Trophoblast cell (in vitro differentiated cells and primary cell): Measurements from ENCODE around the gene TENM3.

Source experiments
- DNase-seq, 2 donors: peaks; one replicate each; pipeline ENCODE4 v3.0.0-alpha.2; 2016
- H2AFZ ChIP-seq: 2 replicates; pipeline ENCODE4 v1.6.1; 2013; ENCODE audit warnings: low read length, moderate library complexity, mild to moderate bottlenecking; ENCODE audit not compliant: insufficient read depth, poor library complexity
- H2AK5ac ChIP-seq: 2 replicates; pipeline ENCODE4 v1.6.1; 2013; ENCODE audit warnings: mild to moderate bottlenecking, low read length
- H2BK120ac ChIP-seq: 2 replicates; pipeline ENCODE4 v1.6.1; 2013; ENCODE audit warnings: low read length, mild to moderate bottlenecking, moderate library complexity; ENCODE audit not compliant: insufficient read depth, poor library complexity
- H2BK12ac ChIP-seq: 2 replicates; pipeline ENCODE4 v1.6.1; 2013; ENCODE audit warnings: mild to moderate bottlenecking, low read length, moderate library complexity
- H2BK5ac ChIP-seq: 2 replicates; pipeline ENCODE4 v1.6.1; 2013; ENCODE audit warnings: low read length, low read depth, moderate library complexity, mild to moderate bottlenecking; ENCODE audit not compliant: poor library complexity
- H3K14ac ChIP-seq: 2 replicates; pipeline ENCODE4 v1.6.1; 2013; ENCODE audit warnings: mild to moderate bottlenecking, low read length
- H3K18ac ChIP-seq: 2 replicates; pipeline ENCODE4 v1.6.1; 2013; ENCODE audit warnings: mild to moderate bottlenecking, low read length
- H3K23ac ChIP-seq: 2 replicates; pipeline ENCODE4 v1.6.1; 2013; ENCODE audit warnings: low read length
- H3K27ac ChIP-seq: 2 replicates; pipeline ENCODE4 v1.5.1; 2013; ENCODE audit warnings: low read depth, mild to moderate bottlenecking, inconsistent platforms, low read length, moderate library complexity
- H3K27me3 ChIP-seq: 2 replicates; pipeline ENCODE4 v1.6.1; 2013; ENCODE audit warnings: inconsistent platforms, mild to moderate bottlenecking, low read length, moderate library complexity; ENCODE audit not compliant: insufficient read depth
- H3K36me3 ChIP-seq, 2 experiments: 1 replicate in 1 of 2; 2 replicates in 1 of 2; pipeline ENCODE4 v1.6.1; 2013; ENCODE audit warnings: low read length in 2 of 2, mild to moderate bottlenecking in 2 of 2, moderate library complexity in 1 of 2; ENCODE audit not compliant: insufficient read depth in 2 of 2, control insufficient read depth in 1 of 2
- H3K4ac ChIP-seq: 2 replicates; pipeline ENCODE4 v1.6.1; 2013; ENCODE audit warnings: low read depth, mild to moderate bottlenecking, low read length, moderate library complexity
- H3K4me1 ChIP-seq, 2 experiments: 1 replicate in 1 of 2; 2 replicates in 1 of 2; pipeline ENCODE4 v1.6.1; 2013; ENCODE audit warnings: low read length in 2 of 2, mild to moderate bottlenecking in 2 of 2, moderate library complexity in 1 of 2; ENCODE audit not compliant: insufficient read depth in 2 of 2, control insufficient read depth in 1 of 2
- H3K4me2 ChIP-seq: 2 replicates; pipeline ENCODE4 v1.6.1; 2013; ENCODE audit warnings: inconsistent platforms, mild to moderate bottlenecking, low read length, moderate library complexity
- H3K4me3 ChIP-seq: 2 replicates; pipeline ENCODE4 v1.5.1; 2013; ENCODE audit warnings: mild to moderate bottlenecking, low read depth, low read length, inconsistent platforms
- H3K79me1 ChIP-seq: one replicate; pipeline ENCODE4 v1.6.1; 2013; ENCODE audit warnings: low read length
- H3K79me2 ChIP-seq: 2 replicates; pipeline ENCODE4 v1.6.1; 2013; ENCODE audit warnings: low read length, mild to moderate bottlenecking; ENCODE audit not compliant: control insufficient read depth, insufficient read depth, poor library complexity
- H3K9ac ChIP-seq: 2 replicates; pipeline ENCODE4 v1.6.1; 2013; ENCODE audit warnings: mild to moderate bottlenecking, low read length
- H3K9me3 ChIP-seq: 2 replicates; pipeline ENCODE4 v1.6.1; 2013; ENCODE audit warnings: low read depth, mild to moderate bottlenecking, control low read depth, inconsistent platforms, low read length; ENCODE audit not compliant: insufficient read depth
- H4K12ac ChIP-seq: 2 replicates; pipeline ENCODE4 v1.6.1; 2013; ENCODE audit warnings: low read depth, mild to moderate bottlenecking, low read length, moderate library complexity
- H4K8ac ChIP-seq: 2 replicates; pipeline ENCODE4 v1.6.1; 2013; ENCODE audit warnings: low read depth, mild to moderate bottlenecking, low read length, moderate library complexity
- H4K91ac ChIP-seq: one replicate; pipeline ENCODE4 v1.6.1; 2013; ENCODE audit warnings: low read depth, mild to moderate bottlenecking, low read length, moderate library complexity
- WGBS: extraction: QIAGEN DNeasy Blood & Tissue Kit; methylation state at CpG from one replicate; pipeline ENCODE4 v1.1.7; 2013; ENCODE audit warnings: missing lambda C conversion rate; ENCODE audit not compliant: insufficient read length, insufficient coverage; ENCODE audit errors: extremely low coverage; 5-methylcytosine and 5-hydroxymethylcytosine counted together

Gene TENM3

GRCh38 chr4:182252220-182252619, 9.0 kb downstream of the TENM3 start:
- Histone ChIP-seq H3K27me3 (no peaks in the 10 kb centered on the region), H2AK5ac (no peak overlapping the region), H3K9ac (no peak overlapping the region), H3K23ac (no peak overlapping the region), H4K8ac (no peak overlapping the region), H3K4me1 (peaks cover under 1 to 3% of the 10 kb centered on the region in 2 experiments), H4K91ac (no peak overlapping the region), H3K18ac (no peak overlapping the region), H2BK120ac (no peak overlapping the region), H2BK12ac (no peak overlapping the region), H3K79me1 (peaks cover 2% of the 10 kb centered on the region), H3K4me3 (no peak overlapping the region), H3K36me3 (peaks cover 2 to 3% of the 10 kb centered on the region in 2 experiments), H2AFZ (no peak overlapping the region), H3K9me3 (no peaks in the 10 kb centered on the region), H3K4me2 (no peak overlapping the region), H3K27ac (no peak overlapping the region), H3K79me2 (peaks cover 6% of the 10 kb centered on the region), H2BK5ac (no peak overlapping the region), H4K12ac (no peak overlapping the region), H3K14ac (no peak overlapping the region), H3K4ac (no peak overlapping the region)
- WGBS = no CpG with 5 or more reads among the region's 4 CpGs
- DNase-seq = no peak

GRCh38 chr4:182254026-182254780, 11.0 kb downstream of the TENM3 start:
- Histone ChIP-seq H3K4me2 (no peak overlapping the region), H3K79me2 (peaks cover 6% of the 10 kb centered on the region), H3K4me1 (no peaks in the 10 kb centered on the region), H4K91ac (no peak overlapping the region), H2AFZ (no peak overlapping the region), H3K18ac (no peak overlapping the region), H2AK5ac (no peak overlapping the region), H4K12ac (no peak overlapping the region), H3K9ac (no peak overlapping the region), H3K9me3 (no peaks in the 10 kb centered on the region), H3K79me1 (peaks cover 1% of the 10 kb centered on the region), H2BK120ac (no peak overlapping the region), H3K27ac (no peak overlapping the region), H2BK5ac (no peak overlapping the region), H3K27me3 (no peaks in the 10 kb centered on the region), H3K36me3 (peaks cover 3 to 4% of the 10 kb centered on the region in 2 experiments), H3K4ac (peak overlapping the region; percentile 79), H4K8ac (no peak overlapping the region), H2BK12ac (no peak overlapping the region), H3K4me3 (no peak overlapping the region), H3K14ac (no peak overlapping the region), H3K23ac (no peak overlapping the region)
- no CpG with 5 or more reads among the region's 10 CpGs for WGBS
- no peak for DNase-seq

DNA sequence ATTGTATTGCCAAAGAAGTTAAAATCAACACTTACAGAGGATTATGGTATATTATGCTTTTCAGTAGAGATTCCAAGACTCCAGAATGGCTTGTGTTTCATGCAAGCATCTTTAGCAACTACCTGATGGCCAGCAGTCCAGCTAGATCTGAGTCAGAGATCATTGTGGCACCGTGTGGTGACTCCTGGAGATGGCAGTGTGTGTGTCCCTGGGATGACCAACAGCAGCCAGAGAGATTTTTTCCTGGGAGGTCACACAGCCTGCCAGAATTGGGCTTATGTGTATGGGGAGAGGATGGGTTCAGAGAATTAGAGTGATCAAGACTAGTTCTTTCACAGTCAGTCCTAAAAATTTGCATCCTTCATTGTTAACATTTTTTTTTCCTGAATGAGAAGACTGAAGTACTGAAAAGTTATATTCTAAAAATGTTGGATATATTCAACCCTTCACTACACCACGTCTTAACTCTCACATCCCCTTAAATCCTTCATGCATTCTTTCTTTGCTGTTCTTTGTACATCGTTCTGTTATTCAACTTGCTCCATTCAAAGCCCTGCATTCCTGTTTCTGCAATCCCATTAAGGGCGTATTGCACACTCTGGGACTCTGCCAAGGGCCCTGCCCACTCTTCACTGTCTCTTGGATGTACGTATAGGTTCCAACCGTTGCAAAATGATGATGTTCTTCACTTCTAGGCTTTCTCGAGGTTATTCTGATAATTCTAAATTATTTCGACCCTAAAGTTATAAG, 12.4 kb downstream of the TENM3 start:
- Histone ChIP-seq H3K4me1 (no peaks in the 10 kb centered on the region), H3K4me3 (no peak overlapping the region), H2AK5ac (no peak overlapping the region), H3K4ac (no peak overlapping the region), H3K9ac (no peak overlapping the region), H3K36me3 (peaks cover 5 to 6% of the 10 kb centered on the region in 2 experiments), H4K8ac (no peak overlapping the region), H3K27ac (no peak overlapping the region), H4K91ac (no peak overlapping the region), H3K23ac (peak overlapping the region; percentile 1), H3K79me2 (peaks cover 5% of the 10 kb centered on the region), H4K12ac (no peak overlapping the region), H3K27me3 (no peaks in the 10 kb centered on the region), H3K9me3 (no peaks in the 10 kb centered on the region), H2BK12ac (no peak overlapping the region), H3K18ac (no peak overlapping the region), H2BK120ac (no peak overlapping the region), H2BK5ac (no peak overlapping the region), H3K14ac (no peak overlapping the region), H2AFZ (no peak overlapping the region), H3K79me1 (no peaks in the 10 kb centered on the region), H3K4me2 (no peak overlapping the region)
- DNase-seq = peak in 1 of 2 donors; percentile 60
- WGBS = 100% methylated on average over 1 of the region's 8 CpGs

- H3K9ac ChIP-seq = no peak overlapping the region
- H3K27me3 ChIP-seq = no peaks in the 10 kb centered on the region
- H3K4ac ChIP-seq = peak overlapping the region; percentile 78
- no peak for DNase-seq
- H3K4me3 ChIP-seq = no peak overlapping the region
- no peak overlapping the region for H3K4me2 ChIP-seq
- H2AFZ ChIP-seq = no peak overlapping the region
- H3K79me2 ChIP-seq = peaks cover 2% of the 10 kb centered on the region
- H4K12ac ChIP-seq = no peak overlapping the region
- no peak overlapping the region for H3K18ac ChIP-seq
- no peak overlapping the region for H2BK12ac ChIP-seq
- no peak overlapping the region for H3K14ac ChIP-seq
- H4K8ac ChIP-seq = no peak overlapping the region
- H3K4me1 ChIP-seq = no peaks in the 10 kb centered on the region
- no peak overlapping the region for H2AK5ac ChIP-seq
- no peak overlapping the region for H3K27ac ChIP-seq
- H2BK5ac ChIP-seq = no peak overlapping the region
- no peak overlapping the region for H3K23ac ChIP-seq
- no CpG with 5 or more reads among the region's 3 CpGs for WGBS
- no peak overlapping the region for H2BK120ac ChIP-seq
- H3K79me1 ChIP-seq = no peaks in the 10 kb centered on the region
- no peak overlapping the region for H4K91ac ChIP-seq
- no peaks in the 10 kb centered on the region for H3K9me3 ChIP-seq
- H3K36me3 ChIP-seq = peaks cover 5 to 7% of the 10 kb centered on the region in 2 experiments
Measured at GRCh38 chr4:182257016-182257415, 13.8 kb downstream of the TENM3 start.
